H1 (cell line): Measurements from ENCODE around the gene MIX23. TPM values are rescaled to one million over a fixed set of nuclear protein-coding genes. Genes with fewer than 3 reads are reported as not detected.

Source experiments
- polyA plus RNA-seq, 7 experiments: library from polyadenylated mRNA; depleted of rRNA in 3 of 7; stranded (reverse) in 5 of 7; unstranded in 2 of 7; fragments of >200 nt in 5 of 7; fragments of 200-250 nt in 2 of 7; gene quantifications; 1 replicate in 5 of 7; 2 replicates in 1 of 7; 4 replicates in 1 of 7; pipeline versions ENCODE4 v1.2.1 to v1.2.3, GENCODE V29; 2011 to 2013; ENCODE audit warnings: missing spikeins in 2 of 7, mixed read lengths in 2 of 7
- small RNA-seq: library from polyadenylated mRNA; stranded (forward); fragments of <200 nt; extraction: miRNeasy Mini kit (QIAGEN cat#:217004); gene quantifications from one replicate; pipeline ENCODE3, GENCODE V24; 2013; ENCODE audit not compliant: insufficient read depth
- total RNA-seq: library from RNA; stranded (reverse); fragmentation: NEBNext Ultra II Directional; extraction: Animal tissue kit (Norgen Biotek cat#: 25700); gene quantifications from 2 replicates; pipeline ENCODE4 v1.2.1, GENCODE V29; 2021

MIX23 gene
- total and polyA plus RNA-seq, 2 of the 8 experiments (the other 6 are each of a cell fraction or from before 2014, with no cell fraction given), result 22.1 to 69.6 TPM

Small RNA genes lying within 50 kb of the gene (small RNA-seq; reads per million reads assigned to genes)
- gene AC083798.1, result not detected

Other genes starting within 250 kb of the MIX23 start
- gene CASR, start 199.6 kb downstream of the MIX23 start, total RNA-seq, result 0.25 and 0.58 TPM in 2 replicates
- 0.28 and 0.36 TPM in 2 replicates for gene CASR, start 199.6 kb downstream of the MIX23 start, polyA plus RNA-seq (2011; rRNA removed)
- gene CSTA, start 58.0 kb downstream of the MIX23 start, total RNA-seq, result not detected in 2 replicates
- not detected in 2 replicates for gene CSTA, start 58.0 kb downstream of the MIX23 start, polyA plus RNA-seq (2011; rRNA removed)
- 54.1 and 59.7 TPM in 2 replicates for gene FAM162A, start 951 bp upstream of the MIX23 start, total RNA-seq
- gene FAM162A, start 951 bp upstream of the MIX23 start, polyA plus RNA-seq (2011; rRNA removed), result 21.0 and 38.2 TPM in 2 replicates
- 2.7 and 3.5 TPM in 2 replicates for gene WDR5B, start 32.8 kb upstream of the MIX23 start, total RNA-seq
- gene WDR5B, start 32.8 kb upstream of the MIX23 start, polyA plus RNA-seq (2011; rRNA removed), result 1.4 and 1.9 TPM in 2 replicates
- gene KPNA1, start 131.7 kb upstream of the MIX23 start, total RNA-seq, result 59.0 and 63.0 TPM in 2 replicates
- 12.2 and 14.8 TPM in 2 replicates for gene KPNA1, start 131.7 kb upstream of the MIX23 start, polyA plus RNA-seq (2011; rRNA removed)
- gene PARP9, start 181.1 kb upstream of the MIX23 start, total RNA-seq, result 3.4 and 3.7 TPM in 2 replicates
- gene PARP9, start 181.1 kb upstream of the MIX23 start, polyA plus RNA-seq (2011; rRNA removed), result 1.9 and 4.5 TPM in 2 replicates
- gene DTX3L, start 181.1 kb upstream of the MIX23 start, total RNA-seq, result 8.4 and 11.3 TPM in 2 replicates
- gene DTX3L, start 181.1 kb upstream of the MIX23 start, polyA plus RNA-seq (2011; rRNA removed), result 1.7 and 1.9 TPM in 2 replicates
- gene PARP15, start 194.4 kb upstream of the MIX23 start, total RNA-seq, result 0.21 and 0.37 TPM in 2 replicates
- gene PARP15, start 194.4 kb upstream of the MIX23 start, polyA plus RNA-seq (2011; rRNA removed), result 0.33 and 0.45 TPM in 2 replicates